Measurements from ENCODE around the gene FAM110C. TPM values are rescaled to one million over a fixed set of nuclear protein-coding genes. Genes with fewer than 3 reads are reported as not detected.

FAM110C gene
- total and polyA plus RNA-seq, 2 of the 8 experiments (the other 6 are each of a cell fraction or from before 2014, with no cell fraction given): 4.8 to 13.2 TPM

GRCh38 chr2:29253-29652 is 17.1 kb downstream of the FAM110C start (continued):
- TF ChIP-seq, protein P1, sequence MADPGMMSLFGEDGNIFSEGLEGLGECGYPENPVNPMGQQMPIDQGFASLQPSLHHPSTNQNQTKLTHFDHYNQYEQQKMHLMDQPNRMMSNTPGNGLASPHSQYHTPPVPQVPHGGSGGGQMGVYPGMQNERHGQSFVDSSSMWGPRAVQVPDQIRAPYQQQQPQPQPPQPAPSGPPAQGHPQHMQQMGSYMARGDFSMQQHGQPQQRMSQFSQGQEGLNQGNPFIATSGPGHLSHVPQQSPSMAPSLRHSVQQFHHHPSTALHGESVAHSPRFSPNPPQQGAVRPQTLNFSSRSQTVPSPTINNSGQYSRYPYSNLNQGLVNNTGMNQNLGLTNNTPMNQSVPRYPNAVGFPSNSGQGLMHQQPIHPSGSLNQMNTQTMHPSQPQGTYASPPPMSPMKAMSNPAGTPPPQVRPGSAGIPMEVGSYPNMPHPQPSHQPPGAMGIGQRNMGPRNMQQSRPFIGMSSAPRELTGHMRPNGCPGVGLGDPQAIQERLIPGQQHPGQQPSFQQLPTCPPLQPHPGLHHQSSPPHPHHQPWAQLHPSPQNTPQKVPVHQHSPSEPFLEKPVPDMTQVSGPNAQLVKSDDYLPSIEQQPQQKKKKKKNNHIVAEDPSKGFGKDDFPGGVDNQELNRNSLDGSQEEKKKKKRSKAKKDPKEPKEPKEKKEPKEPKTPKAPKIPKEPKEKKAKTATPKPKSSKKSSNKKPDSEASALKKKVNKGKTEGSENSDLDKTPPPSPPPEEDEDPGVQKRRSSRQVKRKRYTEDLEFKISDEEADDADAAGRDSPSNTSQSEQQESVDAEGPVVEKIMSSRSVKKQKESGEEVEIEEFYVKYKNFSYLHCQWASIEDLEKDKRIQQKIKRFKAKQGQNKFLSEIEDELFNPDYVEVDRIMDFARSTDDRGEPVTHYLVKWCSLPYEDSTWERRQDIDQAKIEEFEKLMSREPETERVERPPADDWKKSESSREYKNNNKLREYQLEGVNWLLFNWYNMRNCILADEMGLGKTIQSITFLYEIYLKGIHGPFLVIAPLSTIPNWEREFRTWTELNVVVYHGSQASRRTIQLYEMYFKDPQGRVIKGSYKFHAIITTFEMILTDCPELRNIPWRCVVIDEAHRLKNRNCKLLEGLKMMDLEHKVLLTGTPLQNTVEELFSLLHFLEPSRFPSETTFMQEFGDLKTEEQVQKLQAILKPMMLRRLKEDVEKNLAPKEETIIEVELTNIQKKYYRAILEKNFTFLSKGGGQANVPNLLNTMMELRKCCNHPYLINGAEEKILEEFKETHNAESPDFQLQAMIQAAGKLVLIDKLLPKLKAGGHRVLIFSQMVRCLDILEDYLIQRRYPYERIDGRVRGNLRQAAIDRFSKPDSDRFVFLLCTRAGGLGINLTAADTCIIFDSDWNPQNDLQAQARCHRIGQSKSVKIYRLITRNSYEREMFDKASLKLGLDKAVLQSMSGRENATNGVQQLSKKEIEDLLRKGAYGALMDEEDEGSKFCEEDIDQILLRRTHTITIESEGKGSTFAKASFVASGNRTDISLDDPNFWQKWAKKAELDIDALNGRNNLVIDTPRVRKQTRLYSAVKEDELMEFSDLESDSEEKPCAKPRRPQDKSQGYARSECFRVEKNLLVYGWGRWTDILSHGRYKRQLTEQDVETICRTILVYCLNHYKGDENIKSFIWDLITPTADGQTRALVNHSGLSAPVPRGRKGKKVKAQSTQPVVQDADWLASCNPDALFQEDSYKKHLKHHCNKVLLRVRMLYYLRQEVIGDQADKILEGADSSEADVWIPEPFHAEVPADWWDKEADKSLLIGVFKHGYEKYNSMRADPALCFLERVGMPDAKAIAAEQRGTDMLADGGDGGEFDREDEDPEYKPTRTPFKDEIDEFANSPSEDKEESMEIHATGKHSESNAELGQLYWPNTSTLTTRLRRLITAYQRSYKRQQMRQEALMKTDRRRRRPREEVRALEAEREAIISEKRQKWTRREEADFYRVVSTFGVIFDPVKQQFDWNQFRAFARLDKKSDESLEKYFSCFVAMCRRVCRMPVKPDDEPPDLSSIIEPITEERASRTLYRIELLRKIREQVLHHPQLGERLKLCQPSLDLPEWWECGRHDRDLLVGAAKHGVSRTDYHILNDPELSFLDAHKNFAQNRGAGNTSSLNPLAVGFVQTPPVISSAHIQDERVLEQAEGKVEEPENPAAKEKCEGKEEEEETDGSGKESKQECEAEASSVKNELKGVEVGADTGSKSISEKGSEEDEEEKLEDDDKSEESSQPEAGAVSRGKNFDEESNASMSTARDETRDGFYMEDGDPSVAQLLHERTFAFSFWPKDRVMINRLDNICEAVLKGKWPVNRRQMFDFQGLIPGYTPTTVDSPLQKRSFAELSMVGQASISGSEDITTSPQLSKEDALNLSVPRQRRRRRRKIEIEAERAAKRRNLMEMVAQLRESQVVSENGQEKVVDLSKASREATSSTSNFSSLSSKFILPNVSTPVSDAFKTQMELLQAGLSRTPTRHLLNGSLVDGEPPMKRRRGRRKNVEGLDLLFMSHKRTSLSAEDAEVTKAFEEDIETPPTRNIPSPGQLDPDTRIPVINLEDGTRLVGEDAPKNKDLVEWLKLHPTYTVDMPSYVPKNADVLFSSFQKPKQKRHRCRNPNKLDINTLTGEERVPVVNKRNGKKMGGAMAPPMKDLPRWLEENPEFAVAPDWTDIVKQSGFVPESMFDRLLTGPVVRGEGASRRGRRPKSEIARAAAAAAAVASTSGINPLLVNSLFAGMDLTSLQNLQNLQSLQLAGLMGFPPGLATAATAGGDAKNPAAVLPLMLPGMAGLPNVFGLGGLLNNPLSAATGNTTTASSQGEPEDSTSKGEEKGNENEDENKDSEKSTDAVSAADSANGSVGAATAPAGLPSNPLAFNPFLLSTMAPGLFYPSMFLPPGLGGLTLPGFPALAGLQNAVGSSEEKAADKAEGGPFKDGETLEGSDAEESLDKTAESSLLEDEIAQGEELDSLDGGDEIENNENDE (IDR thresholded peaks at IDR 0.05; ENCODE audit: insufficient replicate concordance, low read length): no peak
- no peak for TF ChIP-seq ZNF274 (IDR thresholded peaks at IDR 0.05; ENCODE audit: borderline replicate concordance, extremely low read depth, low read length)
- TF ChIP-seq SP1 (IDR thresholded peaks at IDR 0.05; ENCODE audit: low read depth, low read length): no peak
- no peak for TF ChIP-seq BCL11A (IDR thresholded peaks at IDR 0.05; ENCODE audit: low read depth in 2 of 2, low read length in 2 of 2)
- TF ChIP-seq CBX5 (IDR thresholded peaks at IDR 0.05; ENCODE audit: low read depth, low read length): no peak
- TF ChIP-seq CTBP2 (IDR thresholded peaks at IDR 0.05; ENCODE audit: borderline replicate concordance, insufficient read depth, insufficient read length, low read length): no peak
- no peak for TF ChIP-seq CEBPB (IDR thresholded peaks at IDR 0.05; ENCODE audit: low read depth, low read length)
